Caco-2 (cell line): ENCODE results near the gene SLC41A1. TPM values are rescaled to one million over a fixed set of nuclear protein-coding genes. Genes with fewer than 3 reads are reported as not detected.

Experiments
- BruUV-seq: library from RNA; stranded (reverse); fragments of 400-500 nt; replicated peaks from 2 replicates; lab custom pipeline; 2021; lab: Mats Ljungman, UMichigan
- CTCF ChIA-PET: fragments of 300-600 bp; sonication (Branson Sonifier 250); formaldehyde crosslinking; loops from one replicate; lab custom pipeline; 2022; ENCODE audit warnings: antibody characterized with exemption; lab: Charles Lee
- POLR2A ChIA-PET: fragments of 300-600 bp; sonication (Branson Sonifier 250); formaldehyde crosslinking; loops from one replicate; lab custom pipeline; 2022; ENCODE audit warnings: antibody characterized with exemption; lab: Charles Lee
- DNase-seq, 2 experiments: peaks; one replicate each; pipeline versions ENCODE4 v3.0.0 to v3.0.0-alpha.2; 2020 to 2022
- H3K27me3 ChIP-seq: replicated peaks from 2 replicates; pipeline ENCODE4 v1.6.0; 2011; ENCODE audit warnings: low read length; ENCODE audit not compliant: control insufficient read depth, insufficient read depth
- H3K36me3 ChIP-seq: 2 replicates; pipeline ENCODE4 v1.5.1; 2011; ENCODE audit warnings: low read length; ENCODE audit not compliant: control insufficient read depth, insufficient read depth
- H3K4me1 ChIP-seq: fragments of 250-450 bp; sonication (Bioruptor Pico); 2 replicates; pipeline ENCODE4 v1.5.1; 2020; ENCODE audit warnings: mild to moderate bottlenecking
- H3K4me3 ChIP-seq: 2 replicates; pipeline ENCODE4 v1.5.1; 2011; ENCODE audit warnings: low read depth, mild to moderate bottlenecking, control low read depth, low read length
- H3K9me3 ChIP-seq: fragments of 250-450 bp; sonication (Bioruptor Pico); 2 replicates; pipeline ENCODE4 v1.5.1; 2020; ENCODE audit warnings: mild to moderate bottlenecking, moderate library complexity
- H3K27ac Mint-ChIP-seq: one replicate; pipeline ENCODE4 v1.8.0; 2022; ENCODE audit warnings: mixed read lengths; ENCODE audit not compliant: unreplicated experiment
- H3K27me3 Mint-ChIP-seq: one replicate; pipeline ENCODE4 v1.8.0; 2022; ENCODE audit warnings: mixed read lengths; ENCODE audit not compliant: insufficient read depth, unreplicated experiment
- H3K36me3 Mint-ChIP-seq: one replicate; pipeline ENCODE4 v1.8.0; 2022; ENCODE audit warnings: mild to moderate bottlenecking, mixed read lengths; ENCODE audit not compliant: insufficient read depth, unreplicated experiment
- H3K4me1 Mint-ChIP-seq: one replicate; pipeline ENCODE4 v1.8.0; 2022; ENCODE audit warnings: low read depth, mixed read lengths; ENCODE audit not compliant: unreplicated experiment
- H3K4me3 Mint-ChIP-seq: one replicate; pipeline ENCODE4 v1.8.0; 2022; ENCODE audit warnings: mild to moderate bottlenecking, moderate library complexity, mixed read lengths; ENCODE audit not compliant: unreplicated experiment
- H3K9me3 Mint-ChIP-seq: one replicate; pipeline ENCODE4 v1.8.0; 2022; ENCODE audit warnings: mixed read lengths; ENCODE audit not compliant: unreplicated experiment
- CTCF ChIP-seq, 2 experiments: fragments of 200-600 bp in 1 of 2; IDR thresholded peaks; 1 replicate in 1 of 2; 2 replicates in 1 of 2; pipeline versions ENCODE4 v1.5.1 to v1.8.0; 2011 to 2022; ENCODE audit warnings: antibody characterized with exemption in 1 of 2, control low read depth in 1 of 2, inconsistent platforms in 1 of 2, low read depth in 1 of 2, low read length in 1 of 2, mild to moderate bottlenecking in 1 of 2, moderate library complexity in 1 of 2; ENCODE audit not compliant: insufficient read depth in 1 of 2, severe bottlenecking in 1 of 2, unreplicated experiment in 1 of 2
- intact Hi-C: fragments of 100-400 bp; cut with micrococcal nuclease; formaldehyde crosslinking; loops from one replicate; pipeline ENCODE4 v1.10.0; 2022; ENCODE audit not compliant: unreplicated experiment
- total RNA-seq: library from RNA; stranded (reverse); gene quantifications from 2 replicates; pipeline ENCODE4 v1.2.3, GENCODE V29; 2022

SLC41A1 gene
- total RNA-seq, 1 experiment from 2014 or later: 12.5 TPM

- Mint-ChIP-seq H3K27me3 (peaks cover 3% of the 10 kb centered on the region), H3K4me1 (no peaks in the 10 kb centered on the region), H3K36me3 (no peaks in the 10 kb centered on the region), H3K4me3 (no peak overlapping the region), H3K9me3 (no peaks in the 10 kb centered on the region), H3K27ac (no peak overlapping the region)
- Histone ChIP-seq H3K4me3 (no peak overlapping the region), H3K36me3 (no peaks in the 10 kb centered on the region), H3K4me1 (no peaks in the 10 kb centered on the region), H3K27me3 (no peaks in the 10 kb centered on the region), H3K9me3 (no peaks in the 10 kb centered on the region)
- BruUV-seq: no TSS peak
- ChIA-PET CTCF (no interaction called here), POLR2A (no interaction called here)
- intact Hi-C loops: no loop called here
- TF ChIP-seq CTCF (IDR thresholded peaks at IDR 0.05; ENCODE audit: insufficient read depth in 1 of 2, low read depth in 1 of 2, low read length in 1 of 2, severe bottlenecking in 1 of 2, unreplicated experiment in 1 of 2): no peak
- DNase-seq: no peak
These were observed 26.4 kb downstream of the SLC41A1 start for GRCh38 chr1:205786601-205787000.

- Histone ChIP-seq H3K4me3 (no peak overlapping the region), H3K27me3 (no peaks in the 10 kb centered on the region), H3K4me1 (no peaks in the 10 kb centered on the region), H3K36me3 (no peaks in the 10 kb centered on the region), H3K9me3 (no peaks in the 10 kb centered on the region)
- Mint-ChIP-seq H3K27me3 (peaks cover 4% of the 10 kb centered on the region), H3K27ac (no peak overlapping the region), H3K36me3 (no peaks in the 10 kb centered on the region), H3K9me3 (no peaks in the 10 kb centered on the region), H3K4me1 (no peaks in the 10 kb centered on the region), H3K4me3 (no peak overlapping the region)
- ChIA-PET POLR2A (no interaction called here), CTCF (interaction anchor here (0.7 kb wide), 1 partner anchor 128 kb away, joined by 4 read pairs; no protein-coding TSS in a partner anchor)
- TF ChIP-seq CTCF (IDR thresholded peaks at IDR 0.05; ENCODE audit: insufficient read depth in 1 of 2, low read depth in 1 of 2, low read length in 1 of 2, severe bottlenecking in 1 of 2, unreplicated experiment in 1 of 2): no peak
- no peak for DNase-seq
- intact Hi-C loops: no loop called here
- no TSS peak for BruUV-seq
These were observed 27.6 kb downstream of the SLC41A1 start for GRCh38 chr1:205785446-205785845.

DNA sequence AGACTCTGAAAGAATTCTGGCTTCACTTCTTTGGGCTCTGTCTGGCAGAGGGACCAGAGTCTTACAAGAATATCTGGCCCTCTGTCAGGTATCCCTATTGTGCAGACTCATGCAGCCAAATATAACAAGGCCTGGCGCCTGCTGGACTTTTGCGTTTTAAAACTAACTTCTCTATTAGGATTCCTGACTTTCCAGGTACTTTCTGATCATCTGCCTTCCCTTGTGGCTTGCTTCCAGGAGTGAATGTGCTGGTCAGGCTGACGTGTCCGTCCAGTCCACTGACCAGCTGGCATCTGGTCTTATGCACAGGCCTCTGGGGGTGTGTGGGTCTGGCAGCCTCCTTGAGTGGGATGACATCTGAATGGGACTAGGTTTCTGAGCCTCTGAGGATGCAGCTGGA lies 29.1 kb downstream of the SLC41A1 start:
- Histone ChIP-seq H3K36me3 (no peaks in the 10 kb centered on the region), H3K4me3 (no peak overlapping the region), H3K9me3 (no peaks in the 10 kb centered on the region), H3K27me3 (no peaks in the 10 kb centered on the region), H3K4me1 (no peaks in the 10 kb centered on the region)
- H3K27me3 Mint-ChIP-seq: peaks cover 5% of the 10 kb centered on the region
- H3K27ac Mint-ChIP-seq: no peak overlapping the region
- ChIA-PET POLR2A (no interaction called here), CTCF (no interaction called here)
- DNase-seq: no peak
- H3K9me3 Mint-ChIP-seq: no peaks in the 10 kb centered on the region
- TF ChIP-seq CTCF (IDR thresholded peaks at IDR 0.05; ENCODE audit: insufficient read depth in 1 of 2, low read depth in 1 of 2, low read length in 1 of 2, severe bottlenecking in 1 of 2, unreplicated experiment in 1 of 2): no peak
- no TSS peak for BruUV-seq
- intact Hi-C loops: no loop called here
- H3K36me3 Mint-ChIP-seq: no peaks in the 10 kb centered on the region
- H3K4me1 Mint-ChIP-seq: no peaks in the 10 kb centered on the region
- H3K4me3 Mint-ChIP-seq: no peak overlapping the region
